DMS53 treated with DMSO at 0.1 percent for 48 hours (cell line): Measurements from ENCODE around the gene RPS15.
"Not testable (repeated sequence)": the region's sequence is repeated elsewhere in the genome, so short reads cannot be mapped to it uniquely, and the experiment has no call there.

Experiments used
- DNase-seq: peaks from one replicate; lab custom pipeline; 2025; ENCODE audit not compliant: unreplicated experiment; lab: John Stamatoyannopoulos, UW

RPS15 gene

GRCh38 chr19:1467490-1468273, 29.5 kb downstream of the RPS15 start:
- no peak for DNase-seq

DNA sequence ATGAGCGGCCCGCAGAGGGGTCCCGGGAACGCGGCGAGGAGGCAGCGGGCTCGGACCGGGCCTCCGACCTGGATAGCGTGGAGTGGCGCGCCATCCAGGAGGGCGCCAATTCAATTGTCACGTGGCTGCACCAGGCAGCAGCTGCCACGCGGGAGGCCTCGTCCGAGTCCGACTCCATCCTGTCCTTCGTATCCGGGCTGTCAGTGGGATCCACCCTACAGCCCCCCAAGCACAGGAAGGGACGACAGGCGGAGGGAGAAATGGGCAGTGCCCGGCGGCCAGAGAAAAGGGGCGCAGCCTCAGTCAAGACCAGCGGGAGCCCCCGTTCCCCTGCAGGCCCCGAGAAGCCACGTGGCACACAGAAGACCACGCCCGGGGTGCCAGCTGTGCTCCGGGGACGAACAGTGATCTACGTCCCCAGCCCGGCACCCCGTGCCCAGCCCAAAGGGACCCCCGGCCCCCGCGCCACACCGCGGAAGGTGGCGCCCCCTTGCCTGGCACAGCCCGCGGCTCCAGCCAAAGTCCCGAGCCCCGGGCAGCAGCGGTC, 30.2 kb downstream of the RPS15 start:
- no peak for DNase-seq

GRCh38 chr19:1468821-1469254, 30.6 kb downstream of the RPS15 start:
- no peak for DNase-seq

DNA sequence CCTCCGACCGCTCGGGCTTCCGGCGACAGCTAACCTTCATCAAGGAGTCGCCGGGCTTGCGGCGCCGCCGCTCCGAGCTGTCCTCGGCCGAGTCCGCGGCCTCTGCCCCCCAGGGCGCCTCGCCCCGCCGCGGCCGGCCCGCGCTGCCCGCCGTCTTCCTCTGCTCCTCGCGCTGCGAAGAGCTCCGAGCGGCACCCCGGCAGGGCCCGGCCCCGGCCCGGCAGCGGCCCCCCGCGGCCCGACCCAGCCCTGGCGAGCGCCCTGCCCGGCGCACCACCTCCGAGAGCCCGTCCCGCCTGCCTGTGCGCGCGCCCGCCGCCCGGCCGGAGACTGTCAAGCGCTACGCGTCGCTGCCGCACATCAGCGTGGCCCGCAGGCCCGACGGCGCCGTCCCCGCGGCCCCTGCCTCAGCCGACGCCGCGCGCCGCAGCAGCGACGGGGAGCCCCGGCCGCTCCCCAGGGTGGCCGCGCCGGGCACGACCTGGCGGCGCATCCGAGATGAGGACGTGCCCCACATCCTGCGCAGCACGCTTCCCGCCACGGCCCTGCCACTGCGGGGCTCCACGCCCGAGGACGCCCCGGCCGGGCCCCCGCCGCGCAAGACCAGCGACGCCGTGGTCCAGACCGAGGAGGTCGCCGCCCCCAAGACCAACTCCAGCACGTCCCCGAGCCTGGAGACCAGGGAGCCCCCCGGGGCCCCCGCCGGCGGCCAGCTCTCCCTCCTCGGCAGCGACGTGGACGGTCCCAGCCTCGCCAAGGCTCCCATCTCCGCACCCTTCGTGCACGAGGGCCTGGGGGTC, 31.3 kb downstream of the RPS15 start:
- DNase-seq, result no peak

DNA sequence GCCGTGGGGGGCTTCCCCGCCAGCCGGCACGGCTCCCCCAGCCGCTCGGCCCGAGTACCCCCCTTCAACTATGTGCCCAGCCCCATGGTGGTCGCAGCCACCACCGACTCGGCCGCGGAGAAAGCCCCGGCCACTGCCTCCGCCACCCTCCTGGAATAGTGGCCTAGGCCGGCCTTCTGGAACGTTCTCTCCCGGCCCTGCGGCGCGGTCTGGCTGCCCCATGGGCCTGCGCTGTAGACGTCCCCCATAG, 31.8 kb downstream of the RPS15 start:
- DNase-seq, result no peak

- DNase-seq, result no peak
Measured at GRCh38 chr19:1470305-1471009, 32.3 kb downstream of the RPS15 start.

DNA sequence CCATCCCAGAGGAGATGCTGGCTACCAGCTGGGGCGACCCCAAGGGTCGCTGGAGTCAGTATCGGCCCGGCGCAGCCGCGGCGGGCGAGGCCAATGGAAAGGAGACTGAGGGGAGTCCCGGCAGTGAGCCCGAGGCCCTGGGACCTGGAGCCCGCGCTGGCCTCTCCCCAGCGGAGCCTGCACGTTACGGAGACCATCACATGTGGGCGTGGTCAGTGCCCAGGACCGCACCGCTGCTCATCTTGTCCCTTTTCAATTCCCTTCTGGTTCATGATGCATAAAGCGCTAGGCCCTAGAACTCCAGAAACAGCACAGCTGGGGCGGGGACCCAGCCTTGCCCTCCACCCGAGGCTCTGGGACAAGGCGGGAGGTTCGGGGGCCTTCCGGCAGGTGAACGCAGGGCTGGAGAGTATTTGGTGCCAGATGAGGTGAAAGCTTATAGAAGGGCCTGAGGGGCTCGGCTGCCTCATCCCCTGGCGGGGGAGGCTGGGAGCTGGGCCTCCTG, 32.9 kb downstream of the RPS15 start:
- DNase-seq, result no peak

DNA sequence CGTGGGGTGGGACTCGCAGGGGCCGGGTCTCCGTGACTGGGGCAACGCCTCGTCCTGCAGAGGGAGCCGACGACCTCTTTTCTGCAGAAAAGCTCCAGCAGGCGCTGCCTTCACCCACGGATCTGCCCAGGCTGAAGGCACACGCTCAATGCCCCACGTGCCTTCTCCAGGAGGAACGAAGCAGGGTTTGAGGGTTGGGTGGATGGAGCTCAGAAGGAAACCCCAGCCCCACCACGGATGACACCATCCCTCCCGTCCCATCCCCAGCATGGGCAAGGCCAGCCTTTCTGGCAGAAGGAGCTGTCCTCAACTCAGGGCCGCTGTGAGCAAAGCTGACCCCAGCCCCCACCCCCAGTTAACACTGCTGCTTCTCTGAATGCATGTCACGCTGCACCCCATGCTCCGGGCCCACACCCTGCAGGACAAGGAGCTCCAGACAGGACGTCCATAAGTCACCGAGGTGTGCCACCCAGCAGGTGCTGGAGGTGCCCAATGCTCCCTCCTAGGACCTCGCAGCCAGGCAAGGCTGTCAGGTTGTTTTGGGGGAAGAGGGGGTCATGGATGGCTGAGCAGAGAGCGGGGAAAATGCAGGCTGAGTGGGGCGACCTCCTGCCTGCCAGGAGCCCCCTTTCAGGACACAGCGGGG, 33.4 kb downstream of the RPS15 start:
- no peak for DNase-seq

GRCh38 chr19:1472231-1473084, 34.3 kb downstream of the RPS15 start:
- DNase-seq, result no peak

- DNase-seq, result no peak
Measured at GRCh38 chr19:1473085-1473851, 35.1 kb downstream of the RPS15 start.

DNA sequence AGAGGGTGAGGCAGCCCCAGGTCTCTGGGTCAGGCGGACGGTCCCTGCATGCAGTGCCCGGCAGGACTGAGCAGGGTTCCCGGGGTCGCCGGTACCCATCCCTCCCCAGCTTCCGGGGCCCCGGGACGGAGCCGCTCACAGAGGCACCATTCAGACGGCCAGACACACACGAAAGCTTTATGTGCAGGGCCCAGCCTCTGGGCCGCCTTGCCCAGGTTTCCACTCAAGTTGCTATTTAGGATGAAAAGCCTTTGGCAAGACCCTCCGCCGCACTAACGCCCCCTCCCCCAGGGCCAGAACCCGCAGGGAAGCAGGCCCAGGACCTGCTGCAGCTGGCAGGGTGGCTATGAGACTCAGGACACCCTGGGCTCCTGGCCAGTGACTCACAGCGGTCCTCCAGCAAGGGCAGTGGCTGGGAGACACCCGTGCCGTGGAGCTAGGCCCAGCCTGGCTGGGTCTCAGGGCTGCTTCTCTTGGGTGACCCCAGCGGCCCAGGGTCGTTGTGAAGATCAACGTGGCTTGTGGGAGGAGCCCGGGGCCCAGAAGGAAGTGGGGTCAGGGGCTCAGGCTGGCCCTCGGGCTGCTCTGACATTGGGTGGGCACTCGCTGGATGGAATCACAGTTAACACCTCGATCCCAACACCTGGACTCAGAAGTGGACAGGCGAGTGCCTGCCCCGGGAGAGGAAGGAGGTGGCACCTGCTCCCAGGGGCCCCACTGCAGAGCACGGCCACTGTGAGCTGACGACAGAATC, 36.0 kb downstream of the RPS15 start:
- DNase-seq, result no peak

DNA sequence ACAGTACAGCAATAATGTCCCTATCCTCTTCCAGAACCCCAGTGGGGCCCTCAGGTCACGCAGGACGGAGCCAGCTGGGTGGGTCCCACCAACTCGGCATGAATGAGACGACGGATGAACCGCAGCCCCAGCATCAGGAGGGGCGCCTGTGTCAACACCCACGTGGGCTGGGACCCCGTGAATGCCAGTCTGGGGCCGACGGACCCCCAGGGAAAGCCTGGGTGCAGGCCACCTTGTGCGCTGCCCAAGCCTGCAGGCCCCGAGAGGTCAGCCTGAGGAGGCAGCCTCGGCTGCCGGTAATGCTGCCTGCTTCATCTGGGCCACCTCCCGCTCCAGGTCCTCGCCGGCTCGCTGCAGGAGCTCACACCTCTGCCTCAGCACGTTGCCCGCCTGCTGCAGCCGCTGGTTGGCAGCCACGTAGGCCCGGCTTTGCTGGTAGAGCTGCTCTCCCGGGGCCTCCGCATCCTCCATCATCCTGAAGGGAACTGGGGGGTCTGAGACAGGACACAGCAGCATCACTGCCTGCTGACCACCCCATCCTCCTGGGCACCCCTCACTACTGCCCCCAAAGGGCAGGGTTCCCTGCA, 36.7 kb downstream of the RPS15 start:
- DNase-seq, result no peak

DNA sequence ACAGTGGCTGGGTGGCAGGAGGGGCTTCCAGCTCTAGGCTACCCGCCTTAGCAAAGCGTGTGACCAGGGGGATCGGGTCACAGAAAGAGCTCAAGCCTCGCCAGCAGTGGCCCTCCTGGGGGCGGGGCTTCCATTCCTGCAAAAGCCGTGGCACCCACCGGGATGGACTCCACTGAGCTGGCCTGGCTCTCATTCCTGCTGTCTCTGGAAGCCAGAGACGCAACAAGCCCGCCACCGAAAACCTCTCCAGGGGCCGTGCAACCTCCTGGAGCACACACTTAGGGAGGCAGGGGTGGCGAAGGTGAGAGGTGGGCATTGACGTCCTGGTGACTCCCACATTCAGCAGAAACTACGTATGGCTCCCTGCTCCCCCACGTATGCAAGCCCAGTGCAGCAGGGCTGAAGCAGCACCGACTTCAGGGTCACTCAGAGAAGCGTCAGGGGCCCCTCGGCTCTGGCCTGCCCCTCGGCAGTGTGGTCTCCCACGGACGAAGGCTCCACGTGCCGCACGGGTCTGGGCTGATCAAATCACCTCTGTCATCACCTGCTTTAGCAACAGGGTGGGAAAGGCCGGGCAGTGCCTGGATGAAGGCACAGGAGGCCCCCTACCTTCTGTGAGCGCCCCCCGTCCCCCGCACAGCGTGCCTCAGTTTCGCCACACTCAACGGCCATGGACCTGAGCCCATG, 37.7 kb downstream of the RPS15 start:
- no peak for DNase-seq

DNA sequence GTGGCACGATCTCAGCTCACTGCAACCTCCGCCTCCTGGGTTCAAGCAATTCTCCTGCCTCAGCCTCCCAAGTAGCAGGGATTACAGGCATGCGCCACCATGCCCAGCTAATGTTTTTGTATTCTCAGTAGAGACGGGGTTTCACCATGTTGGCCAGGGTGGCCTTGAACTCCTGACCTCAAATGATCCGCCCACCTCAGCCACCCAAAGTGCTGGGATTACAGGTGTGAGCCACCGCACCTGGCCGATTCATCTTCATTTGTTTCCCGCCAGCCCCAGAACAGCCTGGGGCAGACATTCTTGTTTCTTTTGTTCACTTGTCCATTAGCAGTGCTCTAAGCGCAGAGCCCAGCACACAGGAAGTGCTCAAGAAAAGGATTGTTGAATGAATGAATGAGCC, 38.9 kb downstream of the RPS15 start:
- DNase-seq, result not testable (repeated sequence)

GRCh38 chr19:1478934-1479707, 40.9 kb downstream of the RPS15 start, which contains the start of gene C19orf25:
TSS of gene C19orf25 (minus strand) at chr19:1479215. CDS start at chr19:1478903, 312 bp downstream.
- peak; percentile 69 for DNase-seq

GRCh38 chr19:1481224-1481892, 43.2 kb downstream of the RPS15 start:
- no peak for DNase-seq
